Endothelial cell of umbilical vein (primary cell): ENCODE results near the gene TXN2. TPM values are rescaled to one million over a fixed set of nuclear protein-coding genes. Genes with fewer than 3 reads are reported as not detected.

Source experiments
- BruUV-seq: library from RNA; stranded (reverse); fragments of 400-500 nt; replicated peaks from 2 replicates; lab custom pipeline; 2021; lab: Mats Ljungman, UMichigan
- CTCF ChIA-PET: fragments of 300-600, 350-600 bp; sonication (Branson Sonifier 250); formaldehyde crosslinking; loops from one replicate; lab custom pipeline; 2021; ENCODE audit warnings: antibody characterized with exemption, inconsistent platforms; lab: Charles Lee
- POLR2A ChIA-PET: fragments of 300-600, 350-600 bp; sonication (Branson Sonifier 250); formaldehyde crosslinking; loops from one replicate; lab custom pipeline; 2021; ENCODE audit warnings: antibody characterized with exemption, inconsistent platforms; lab: Charles Lee
- DNase-seq: peaks from one replicate; pipeline ENCODE4 v3.0.0-alpha.2; 2011; ENCODE audit warnings: low read depth, low spot score
- FAIRE-seq: peaks from 2 replicates; lab custom pipeline; 2011; peaks lifted over from hg19 to GRCh38; lab: Jason Lieb, UNC
- H2AFZ ChIP-seq: 2 replicates; pipeline ENCODE4 v1.6.0; 2012; ENCODE audit warnings: low read depth, low read length, control low read depth, inconsistent platforms
- H3K27ac ChIP-seq: 2 replicates; pipeline ENCODE4 v1.5.1; 2011; ENCODE audit warnings: low read depth, mild to moderate bottlenecking, control low read depth, low read length, moderate library complexity; ENCODE audit not compliant: insufficient read depth
- H3K27me3 ChIP-seq, 2 experiments: 2 replicates each; pipeline versions ENCODE4 v1.6.0 to v1.6.1; 2011; ENCODE audit warnings: low read length in 2 of 2, mixed read lengths in 1 of 2; ENCODE audit not compliant: control insufficient read depth in 2 of 2, insufficient read depth in 2 of 2
- H3K36me3 ChIP-seq, 2 experiments: 2 replicates in 1 of 2; 3 replicates in 1 of 2; pipeline ENCODE4 v1.5.1; 2011; ENCODE audit warnings: low read length in 2 of 2, mild to moderate bottlenecking in 1 of 2, moderate library complexity in 1 of 2; ENCODE audit not compliant: control insufficient read depth in 2 of 2, insufficient read depth in 2 of 2; ENCODE audit errors: extremely low read depth in 1 of 2
- H3K4me1 ChIP-seq: 3 replicates; pipeline ENCODE4 v1.5.1; 2011; ENCODE audit warnings: mild to moderate bottlenecking, low read length; ENCODE audit not compliant: control insufficient read depth, insufficient read depth; ENCODE audit errors: extremely low read depth
- H3K4me2 ChIP-seq: 2 replicates; pipeline ENCODE4 v1.6.1; 2011; ENCODE audit warnings: low read length, control low read depth, mixed read lengths; ENCODE audit not compliant: insufficient read depth
- H3K4me3 ChIP-seq, 3 experiments: fragments of 200-600 bp in 1 of 3; sonication (generic), shearing (Covaris generic) in 1 of 3; replicated peaks in 1 of 3; 2 replicates each; pipeline ENCODE4 v1.5.1; 2011 to 2016; ENCODE audit warnings: control low read depth in 3 of 3, low read length in 3 of 3, mild to moderate bottlenecking in 2 of 3, inconsistent platforms in 1 of 3, low read depth in 1 of 3, moderate library complexity in 1 of 3; ENCODE audit not compliant: insufficient read depth in 1 of 3
- H3K79me2 ChIP-seq: 2 replicates; pipeline ENCODE4 v1.6.0; 2012; ENCODE audit warnings: low read length, inconsistent platforms; ENCODE audit not compliant: control insufficient read depth, insufficient read depth
- H3K9ac ChIP-seq: replicated peaks from 2 replicates; pipeline ENCODE3; 2011; ENCODE audit warnings: low read length, control low read depth; ENCODE audit not compliant: insufficient read depth; ENCODE audit errors: extremely low read depth
- H3K9me1 ChIP-seq: replicated peaks from 3 replicates; pipeline ENCODE4 v1.6.0; 2011; ENCODE audit warnings: mild to moderate bottlenecking, low read length; ENCODE audit not compliant: control insufficient read depth, insufficient read depth; ENCODE audit errors: extremely low read depth
- H3K9me3 ChIP-seq: replicated peaks from 2 replicates; pipeline ENCODE4 v1.5.1; 2012; ENCODE audit warnings: low read length, inconsistent platforms; ENCODE audit not compliant: control insufficient read depth, insufficient read depth
- H4K20me1 ChIP-seq: replicated peaks from 2 replicates; pipeline ENCODE3; 2011; ENCODE audit warnings: mild to moderate bottlenecking, low read length; ENCODE audit not compliant: control insufficient read depth, insufficient read depth; ENCODE audit errors: extremely low read depth
- CTCF ChIP-seq, 2 donors: IDR thresholded peaks; 1 replicate in 1 of 2; 2 replicates in 1 of 2; pipeline ENCODE4 v1.5.1; 2011; ENCODE audit warnings: low read length in 2 of 2, mild to moderate bottlenecking in 2 of 2, moderate library complexity in 2 of 2, control low read depth in 1 of 2, inconsistent platforms in 1 of 2, low read depth in 1 of 2; ENCODE audit not compliant: insufficient read depth in 1 of 2; ENCODE audit errors: extremely low read depth in 1 of 2
- EZH2 ChIP-seq: IDR thresholded peaks from 2 replicates; pipeline ENCODE4 v1.6.1; 2012; ENCODE audit warnings: borderline replicate concordance, low read depth, mild to moderate bottlenecking, moderate library complexity, low read length, inconsistent platforms; ENCODE audit not compliant: severe bottlenecking
- FOS ChIP-seq: IDR thresholded peaks from 2 replicates; pipeline ENCODE4 v1.6.1; 2011; ENCODE audit warnings: mild to moderate bottlenecking, low read length, moderate library complexity, borderline replicate concordance; ENCODE audit not compliant: insufficient read depth
- GATA2 ChIP-seq: IDR thresholded peaks from 2 replicates; pipeline ENCODE4 v1.7.0; 2011; ENCODE audit warnings: low read depth, mild to moderate bottlenecking, moderate library complexity, mixed read lengths, low read length; ENCODE audit not compliant: insufficient read length, insufficient read depth
- JUN ChIP-seq: IDR thresholded peaks from 2 replicates; pipeline ENCODE4 v1.6.1; 2011; ENCODE audit warnings: borderline replicate concordance, low read depth; ENCODE audit not compliant: insufficient read length, insufficient read depth
- MAX ChIP-seq: IDR thresholded peaks from 2 replicates; pipeline ENCODE4 v1.6.1; 2011; ENCODE audit not compliant: insufficient read depth, insufficient read length
- MYC ChIP-seq: IDR thresholded peaks from one replicate; pipeline ENCODE4 v1.6.1; 2011; ENCODE audit warnings: mild to moderate bottlenecking, low read depth, low read length
- POLR2A ChIP-seq: IDR thresholded peaks from 2 replicates; pipeline ENCODE4 v1.6.1; 2012; ENCODE audit warnings: low read depth, mild to moderate bottlenecking, control low read depth, low read length
- POLR2AphosphoS5 ChIP-seq: IDR thresholded peaks from 2 replicates; pipeline ENCODE4 v1.6.1; 2012; ENCODE audit warnings: low read depth, mild to moderate bottlenecking, control low read depth, low read length, moderate library complexity; ENCODE audit not compliant: insufficient read depth
- dilution Hi-C: fragments of 300-500 bp; cut with MboI; formaldehyde crosslinking; loops from one replicate; pipeline ENCODE4 v1.15.0; 2019; ENCODE audit warnings: low sequenced_read_pairs; ENCODE audit not compliant: extremely low pct_ligation_motif_present
- intact Hi-C: fragments of 100-400 bp; cut with micrococcal nuclease; formaldehyde crosslinking; loops from one replicate; pipeline ENCODE4 v1.10.0; 2022
- polyA plus RNA-seq, 4 experiments: library from polyadenylated mRNA; depleted of rRNA in 3 of 4; stranded (reverse) in 3 of 4; unstranded in 1 of 4; fragments of >200 nt; gene quantifications; 2 replicates each; pipeline versions ENCODE4 v1.2.1 to v1.2.3, GENCODE V29; 2011 to 2012; ENCODE audit warnings: missing spikeins in 1 of 4
- total RNA-seq: library from RNA; stranded (reverse); gene quantifications from 2 replicates; pipeline ENCODE4 v1.2.3, GENCODE V29; 2021

Gene TXN2
- total and polyA plus RNA-seq, 2 donors (not counting 3 experiments of a cell fraction or from before 2014, with no cell fraction given), result 75.9 to 183 TPM

GRCh38 chr22:36491155-36491554 lies 9.7 kb upstream of the TXN2 start:
- no peak overlapping the region for H3K27ac ChIP-seq
- no peaks in the 10 kb centered on the region for H3K27me3 ChIP-seq
- H3K4me3 ChIP-seq, result no peak overlapping the region
- no peaks in the 10 kb centered on the region for H4K20me1 ChIP-seq
- DNase-seq (no peak), FAIRE-seq (no peak)
- ChIA-PET CTCF (no interaction called here), POLR2A (interaction anchor here (1.2 kb wide), 1 partner anchor 10 kb away, joined by 3 read pairs; the partner anchor contains the start of gene TXN2)
- H3K9me1 ChIP-seq, result no peaks in the 10 kb centered on the region
- TF ChIP-seq MAX (no peak), MYC (no peak), POLR2A (no peak), CTCF (IDR thresholded peaks at IDR 0.05; ENCODE audit: extremely low read depth in 1 of 2, insufficient read depth in 1 of 2, low read depth in 1 of 2, low read length in 2 of 2) (no peak), GATA2 (no peak), EZH2 (no peak), FOS (no peak), JUN (no peak), POLR2AphosphoS5 (no peak)
- BruUV-seq, result no TSS peak
- no peaks in the 10 kb centered on the region for H3K4me1 ChIP-seq
- H3K79me2 ChIP-seq, result no peaks in the 10 kb centered on the region
- dilution Hi-C loops, result no loop called here
- H2AFZ ChIP-seq, result no peak overlapping the region
- H3K9ac ChIP-seq, result no peak overlapping the region
- H3K4me2 ChIP-seq, result no peak overlapping the region
- H3K9me3 ChIP-seq, result no peaks in the 10 kb centered on the region
- intact Hi-C loops, result no loop called here
- peaks cover 0 to 4% of the 10 kb centered on the region in 2 experiments for H3K36me3 ChIP-seq
